Liver (tissue), 9 donors: Measurements from ENCODE around the gene PYGM. TPM values are rescaled to one million over a fixed set of nuclear protein-coding genes. Genes with fewer than 3 reads are reported as not detected.

Experiments
- DNase-seq: peaks from one replicate; pipeline ENCODE4 v3.0.0-alpha.2; 2017; ENCODE audit warnings: low spot score
- H3K27ac ChIP-seq, 2 donors: one replicate each; pipeline ENCODE4 v1.7.0; 2013; ENCODE audit warnings: inconsistent platforms in 2 of 2, low read length in 2 of 2, control low read depth in 1 of 2, low read depth in 1 of 2, mild to moderate bottlenecking in 1 of 2
- H3K27me3 ChIP-seq, 4 donors: one replicate each; pipeline versions ENCODE4 v1.6.1 to v1.7.0; 2013; ENCODE audit warnings: low read length in 3 of 4, inconsistent platforms in 1 of 4, mild to moderate bottlenecking in 1 of 4, moderate library complexity in 1 of 4; ENCODE audit not compliant: control insufficient read depth in 4 of 4, insufficient read depth in 4 of 4
- H3K36me3 ChIP-seq, 4 donors: one replicate each; pipeline versions ENCODE4 v1.6.1 to v1.7.0; 2013; ENCODE audit warnings: low read length in 3 of 4, mild to moderate bottlenecking in 3 of 4, low read depth in 1 of 4, moderate library complexity in 1 of 4; ENCODE audit not compliant: control insufficient read depth in 4 of 4, insufficient read depth in 3 of 4
- H3K4me1 ChIP-seq, 4 donors: one replicate each; pipeline versions ENCODE4 v1.6.1 to v1.7.0; 2013; ENCODE audit warnings: low read length in 3 of 4, mild to moderate bottlenecking in 3 of 4, moderate library complexity in 1 of 4; ENCODE audit not compliant: control insufficient read depth in 4 of 4, insufficient read depth in 4 of 4
- H3K4me3 ChIP-seq, 3 donors: one replicate each; pipeline versions ENCODE4 v1.6.1 to v1.7.0; 2013; ENCODE audit warnings: low read length in 3 of 3, control low read depth in 1 of 3, low read depth in 1 of 3, mild to moderate bottlenecking in 1 of 3
- H3K9ac ChIP-seq, 2 donors: one replicate each; pipeline ENCODE4 v1.7.0; 2013; ENCODE audit warnings: low read length in 2 of 2, mild to moderate bottlenecking in 2 of 2, moderate library complexity in 2 of 2, control low read depth in 1 of 2, low read depth in 1 of 2
- H3K9me3 ChIP-seq, 4 donors: one replicate each; pipeline versions ENCODE4 v1.6.1 to v1.7.0; 2013; ENCODE audit warnings: low read length in 3 of 4; ENCODE audit not compliant: control insufficient read depth in 4 of 4
- ATF3 ChIP-seq: IDR thresholded peaks from 2 replicates; pipeline ENCODE4 v1.6.1; 2016; ENCODE audit warnings: antibody characterized with exemption
- FOXA2 ChIP-seq: IDR thresholded peaks from 2 replicates; pipeline ENCODE4 v1.6.1; 2016; ENCODE audit warnings: antibody characterized with exemption
- GABPA ChIP-seq, 2 donors: IDR thresholded peaks in 1 of 2; conservative IDR thresholded peaks in 1 of 2; 2 replicates each; pipeline ENCODE4 v1.6.1; 2016; ENCODE audit warnings: antibody characterized with exemption in 2 of 2, mild to moderate bottlenecking in 1 of 2, moderate library complexity in 1 of 2
- JUND ChIP-seq, 2 donors: IDR thresholded peaks; 2 replicates each; pipeline ENCODE4 v1.6.1; 2016; ENCODE audit warnings: antibody characterized with exemption in 2 of 2
- RAD21 ChIP-seq, 2 donors: IDR thresholded peaks; 2 replicates each; pipeline ENCODE4 v1.6.1; 2016; ENCODE audit warnings: antibody characterized with exemption in 2 of 2, mild to moderate bottlenecking in 2 of 2
- REST ChIP-seq: IDR thresholded peaks from 2 replicates; pipeline ENCODE4 v1.6.1; 2016; ENCODE audit warnings: antibody characterized with exemption, mild to moderate bottlenecking
- SP1 ChIP-seq: IDR thresholded peaks from 2 replicates; pipeline ENCODE4 v1.6.1; 2018; ENCODE audit warnings: antibody characterized with exemption, mild to moderate bottlenecking
- TAF1 ChIP-seq: conservative IDR thresholded peaks from 2 replicates; pipeline ENCODE4 v1.6.1; 2016; ENCODE audit warnings: antibody characterized with exemption, mild to moderate bottlenecking
- WGBS: extraction: QIAGEN DNeasy Blood & Tissue Kit; methylation state at CpG from one replicate; pipeline ENCODE4 v1.1.7; 2013; 5-methylcytosine and 5-hydroxymethylcytosine counted together
- polyA plus RNA-seq, 2 donors: library from polyadenylated mRNA; stranded (reverse) in 1 of 2; unstranded in 1 of 2; fragments of 200-250 nt in 1 of 2; fragments of >200 nt in 1 of 2; fragmentation: Nextera tagmentation in 1 of 2; extraction: Ambion mirVana in 1 of 2; gene quantifications; one replicate each; pipeline versions ENCODE4 v1.2.1 to v1.2.3, GENCODE V29; 2013 to 2015
- total RNA-seq, 2 donors: library from RNA; depleted of rRNA; stranded (reverse); fragments of >200 nt; gene quantifications; one replicate each; pipeline ENCODE4 v1.2.3, GENCODE V29; 2014
- TF ChIP-seq, protein P1 (sequence below): fragments of 150-350 bp; IDR thresholded peaks from 2 replicates; pipeline ENCODE4 v1.5.1; 2017; ENCODE audit warnings: improper control_type of control experiment, low read depth, low read length; ENCODE audit not compliant: missing input control
- TF ChIP-seq, protein P2 (sequence below): IDR thresholded peaks from 2 replicates; pipeline ENCODE4 v1.6.1; 2016; ENCODE audit warnings: antibody characterized with exemption
- donor health status: healthy.
- donor health status: healthy.
- donor health status: healthy.
- donor health status: healthy.
- donor health status: healthy.

PYGM gene
- total and polyA plus RNA-seq, 4 donors, result 0.23 to 1.3 (median 0.29) TPM

DNA sequence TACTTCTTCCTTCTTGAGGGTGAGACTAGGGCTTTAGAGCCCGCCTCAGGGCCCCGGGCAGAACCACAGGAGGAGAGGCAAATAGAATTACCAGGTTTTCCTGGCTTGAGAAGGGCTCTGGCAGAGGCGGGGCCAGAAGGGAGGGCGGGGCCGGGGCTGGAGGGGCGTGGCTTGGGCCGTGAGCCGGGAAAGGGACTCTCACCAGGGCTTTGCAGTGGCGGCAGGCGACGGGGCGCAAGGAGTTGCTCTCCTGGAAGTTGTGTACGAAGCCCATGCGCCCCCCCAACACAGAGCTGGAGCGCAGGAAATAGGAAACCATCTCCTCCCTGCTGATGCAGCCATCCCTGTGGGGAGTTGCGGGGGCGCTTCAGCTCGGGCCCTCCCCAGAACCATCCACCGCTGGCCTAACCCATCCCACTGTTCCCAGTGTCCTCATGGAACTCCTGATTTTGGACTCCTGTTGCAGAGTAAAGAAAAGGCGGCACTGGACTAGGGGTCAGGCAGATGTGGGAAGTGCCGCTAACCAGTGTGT, 29.9 kb downstream of the PYGM start:
- Histone ChIP-seq H3K36me3 (peaks cover 0 to 3% (median 0%) of the 10 kb centered on the region in 4 donors), H3K27ac (no peak overlapping the region), H3K9me3 (no peaks in the 10 kb centered on the region), H3K4me1 (peaks cover 2 to 28% (median 26%) of the 10 kb centered on the region in 4 donors), H3K27me3 (no peaks in the 10 kb centered on the region), H3K9ac (no peak overlapping the region), H3K4me3 (no peak overlapping the region)
- peak; percentile 76 for DNase-seq
- 46% methylated on average over 21 of the region's 21 CpGs for WGBS
- no peak for TF ChIP-seq JUND (IDR thresholded peaks at IDR 0.05)
- no peak for TF ChIP-seq FOXA2
- TF ChIP-seq, protein P1, sequence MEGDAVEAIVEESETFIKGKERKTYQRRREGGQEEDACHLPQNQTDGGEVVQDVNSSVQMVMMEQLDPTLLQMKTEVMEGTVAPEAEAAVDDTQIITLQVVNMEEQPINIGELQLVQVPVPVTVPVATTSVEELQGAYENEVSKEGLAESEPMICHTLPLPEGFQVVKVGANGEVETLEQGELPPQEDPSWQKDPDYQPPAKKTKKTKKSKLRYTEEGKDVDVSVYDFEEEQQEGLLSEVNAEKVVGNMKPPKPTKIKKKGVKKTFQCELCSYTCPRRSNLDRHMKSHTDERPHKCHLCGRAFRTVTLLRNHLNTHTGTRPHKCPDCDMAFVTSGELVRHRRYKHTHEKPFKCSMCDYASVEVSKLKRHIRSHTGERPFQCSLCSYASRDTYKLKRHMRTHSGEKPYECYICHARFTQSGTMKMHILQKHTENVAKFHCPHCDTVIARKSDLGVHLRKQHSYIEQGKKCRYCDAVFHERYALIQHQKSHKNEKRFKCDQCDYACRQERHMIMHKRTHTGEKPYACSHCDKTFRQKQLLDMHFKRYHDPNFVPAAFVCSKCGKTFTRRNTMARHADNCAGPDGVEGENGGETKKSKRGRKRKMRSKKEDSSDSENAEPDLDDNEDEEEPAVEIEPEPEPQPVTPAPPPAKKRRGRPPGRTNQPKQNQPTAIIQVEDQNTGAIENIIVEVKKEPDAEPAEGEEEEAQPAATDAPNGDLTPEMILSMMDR, result no peak
- TF ChIP-seq, protein P2, sequence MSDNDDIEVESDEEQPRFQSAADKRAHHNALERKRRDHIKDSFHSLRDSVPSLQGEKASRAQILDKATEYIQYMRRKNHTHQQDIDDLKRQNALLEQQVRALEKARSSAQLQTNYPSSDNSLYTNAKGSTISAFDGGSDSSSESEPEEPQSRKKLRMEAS, result no peak

DNA sequence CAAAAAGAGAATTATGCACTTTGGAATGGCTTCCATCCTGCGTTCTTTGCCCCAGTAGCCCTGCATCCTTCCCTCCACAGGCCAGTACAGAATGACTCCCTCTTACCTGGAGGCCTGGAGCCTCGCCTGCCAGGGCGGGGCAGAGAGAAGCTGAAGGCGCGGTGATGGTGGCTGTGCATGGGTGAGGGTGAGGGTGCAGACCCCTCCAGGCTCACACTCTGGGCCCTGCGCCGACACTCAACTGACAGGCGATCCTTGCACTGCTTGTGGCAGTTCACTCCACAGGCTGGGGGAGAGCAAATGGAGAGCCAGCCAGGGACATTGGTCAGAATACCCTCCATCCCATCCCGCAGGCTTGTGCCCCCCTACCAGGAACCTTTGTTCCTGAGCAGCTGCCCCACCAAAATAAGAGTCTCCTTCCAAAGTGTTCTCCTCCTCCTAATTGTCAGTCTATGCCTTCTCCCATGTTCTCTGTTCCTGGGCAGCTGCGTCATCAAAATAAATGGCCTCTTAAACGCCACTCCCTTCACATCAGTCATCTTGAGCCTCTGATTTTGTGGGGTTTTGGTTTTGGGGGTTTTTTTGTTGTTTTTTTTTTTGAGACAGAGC, 30.9 kb downstream of the PYGM start:
- no peaks in the 10 kb centered on the region for H3K9me3 ChIP-seq
- no peak overlapping the region for H3K27ac ChIP-seq
- WGBS, result 94% methylated on average over 11 of the region's 11 CpGs
- no peak overlapping the region for H3K9ac ChIP-seq
- H3K4me1 ChIP-seq, result peaks cover 8 to 36% (median 34%) of the 10 kb centered on the region in 4 donors
- no peak for DNase-seq
- H3K27me3 ChIP-seq, result no peaks in the 10 kb centered on the region
- H3K4me3 ChIP-seq, result no peak overlapping the region
- peaks cover 0 to 3% (median 0%) of the 10 kb centered on the region in 4 donors for H3K36me3 ChIP-seq
- TF ChIP-seq SP1 (no peak), REST (no peak)

DNA sequence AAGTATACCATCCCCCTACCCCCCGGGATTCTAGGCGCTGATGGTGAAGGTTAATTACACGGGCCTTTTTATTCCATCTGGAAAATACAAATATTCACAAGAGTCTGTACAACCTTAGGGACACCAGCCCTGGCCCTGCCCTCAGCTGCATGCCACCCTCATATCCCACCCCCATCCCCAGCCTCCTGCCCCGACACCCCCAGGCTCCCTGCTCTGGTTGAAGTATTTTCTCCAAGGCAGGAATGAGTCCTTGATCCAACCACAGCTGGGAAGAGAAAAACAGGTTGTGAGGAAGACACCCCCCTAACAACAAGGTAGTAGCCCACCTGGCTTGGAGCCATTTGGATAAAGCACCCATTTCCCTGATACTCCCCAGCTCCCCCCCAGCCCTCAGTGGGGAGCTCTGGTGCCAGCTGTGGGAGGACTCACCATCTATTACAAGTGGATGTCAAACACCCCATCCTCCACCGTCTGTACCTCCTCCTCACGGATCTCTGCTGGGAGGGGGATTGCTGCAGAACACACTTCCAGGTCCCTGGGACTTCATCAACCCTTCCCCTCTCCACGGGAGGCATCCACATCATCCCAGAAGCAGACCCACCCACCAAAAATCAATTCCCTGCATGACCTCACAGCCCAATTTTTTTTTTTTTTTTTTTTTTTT, 32.8 kb downstream of the PYGM start:
- Histone ChIP-seq H3K4me1 (peaks cover 14 to 43% (median 41%) of the 10 kb centered on the region in 4 donors), H3K27me3 (peaks cover 0 to 2% (median 0%) of the 10 kb centered on the region in 4 donors), H3K27ac (no peak overlapping the region), H3K36me3 (peaks cover 0 to 3% (median 0%) of the 10 kb centered on the region in 4 donors), H3K4me3 (no peak overlapping the region), H3K9me3 (no peaks in the 10 kb centered on the region), H3K9ac (no peak overlapping the region)
- TF ChIP-seq TAF1 (no peak), FOXA2 (no peak), ATF3 (no peak), SP1 (no peak), GABPA (IDR thresholded peaks at IDR 0.05 in 1 of 2, conservative IDR thresholded peaks at IDR 0.05 in 1 of 2) (no peak), RAD21 (IDR thresholded peaks at IDR 0.05) (no peak), REST (no peak)
- TF ChIP-seq, protein P1, result no peak
- 80% methylated on average over 7 of the region's 7 CpGs for WGBS
- no peak for DNase-seq
